Stimulated activated CD4-positive, alpha-beta T cell treated with anti-CD3 and anti-CD28 coated beads, Interleukin-1b, Interleukin-23, amount 100 ng/mL, for 24 hours (primary cell): ENCODE data around the gene RHBDL3.

Experiments
- DNase-seq, 4 experiments: peaks; one replicate each; pipeline ENCODE4 v3.0.0-alpha.2; 2020; ENCODE audit warnings: low read depth in 4 of 4, low spot score in 1 of 4

The RHBDL3 gene

DNA sequence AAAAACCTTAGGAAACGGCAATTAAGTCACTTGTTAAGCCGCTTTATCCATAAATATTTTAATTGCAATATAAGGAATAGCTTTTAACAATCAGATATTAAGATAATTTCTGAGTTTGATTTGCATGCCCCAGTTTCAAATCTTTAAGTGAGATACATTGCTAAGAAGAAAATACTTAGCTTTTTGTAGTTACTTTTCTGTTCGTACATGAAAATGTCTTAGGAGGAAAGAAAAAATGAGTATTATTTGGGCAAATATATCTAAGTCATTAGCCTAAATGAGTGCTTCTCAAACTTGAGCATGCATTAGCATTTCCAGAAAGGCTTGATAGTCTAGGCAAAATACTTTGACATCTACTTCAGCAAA is 90.7 kb downstream of the RHBDL3 start:
- DNase-seq = no peak

DNA sequence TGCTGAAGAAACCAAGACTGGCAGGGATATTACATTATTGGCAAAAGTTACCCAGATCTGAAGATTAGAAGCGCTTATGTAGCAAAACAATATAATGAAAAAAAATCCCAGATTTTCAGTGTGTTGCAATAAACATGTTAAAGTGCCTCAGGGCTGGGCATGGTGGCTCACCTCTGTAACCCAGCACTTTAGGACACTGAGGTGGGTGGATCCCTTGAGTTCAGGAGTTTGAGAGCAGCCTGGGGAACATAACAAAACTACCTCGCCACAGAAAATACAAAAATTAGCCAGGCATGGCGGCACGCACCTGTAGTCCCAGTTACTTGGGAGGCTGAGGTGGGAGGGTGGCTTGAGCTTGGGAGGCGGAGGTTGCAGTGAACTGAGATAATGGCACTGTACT is 91.1 kb downstream of the RHBDL3 start:
- DNase-seq = no peak

DNA sequence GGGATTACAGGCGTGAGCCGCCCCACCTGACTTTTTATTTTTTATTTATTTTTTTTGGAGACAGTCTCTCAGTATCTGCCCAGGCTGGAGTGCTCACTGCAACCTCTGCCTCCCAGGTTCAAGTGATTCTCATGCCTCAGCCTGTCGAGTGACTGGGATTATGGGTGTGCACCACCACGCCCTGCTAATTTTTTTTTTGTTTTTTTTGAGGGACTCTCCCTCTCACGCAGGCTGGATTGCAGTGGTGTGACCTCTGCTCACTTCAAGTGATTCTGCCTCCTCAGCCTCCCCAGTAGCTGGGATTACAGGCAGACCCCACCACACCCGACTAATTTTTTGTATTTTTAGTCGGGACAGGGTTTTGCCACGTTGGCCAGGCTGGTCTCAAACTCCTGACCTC is 92.0 kb downstream of the RHBDL3 start:
- no peak for DNase-seq

DNA sequence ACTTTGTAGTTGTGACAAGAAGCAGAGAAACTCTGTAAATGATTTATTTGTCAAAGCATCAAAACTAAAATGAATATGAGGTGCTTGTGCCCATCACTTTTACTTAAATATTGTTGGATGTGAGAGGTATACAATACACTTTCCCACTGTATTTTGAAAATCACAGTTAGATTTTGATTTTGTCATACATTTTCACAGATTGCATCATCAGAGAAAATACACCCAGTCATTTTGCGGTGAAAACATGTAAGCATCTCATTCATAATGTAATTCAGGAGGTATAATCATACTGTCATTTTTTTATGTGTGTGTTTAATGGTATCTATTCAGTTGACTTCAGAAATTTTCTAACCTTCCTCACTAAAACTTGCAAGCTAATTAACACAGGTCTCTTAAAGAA is 95.6 kb downstream of the RHBDL3 start:
- no peak for DNase-seq

DNA sequence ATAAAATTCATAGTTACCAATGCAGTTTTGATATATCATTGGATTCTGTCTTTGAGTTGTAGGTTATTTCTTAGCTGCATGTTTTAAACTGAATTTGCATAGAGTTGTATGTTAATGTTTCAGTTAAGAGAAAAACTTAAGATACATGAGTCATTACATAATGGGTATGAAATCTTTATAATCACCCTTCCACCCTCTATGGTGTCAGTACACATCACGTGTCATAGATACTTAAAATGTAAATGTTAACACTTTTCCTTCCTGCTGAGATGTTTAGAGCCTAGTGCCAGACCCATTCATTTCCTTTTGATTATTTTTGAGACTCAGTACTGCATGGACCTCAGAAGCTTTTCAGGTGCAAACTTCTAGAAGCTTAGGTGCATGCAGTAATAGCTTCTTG is 104.8 kb downstream of the RHBDL3 start:
- DNase-seq = no peak
